GM06990 (cell line): ENCODE results near the gene HMBS.

Experiments
- DNase-seq: peaks from one replicate; pipeline ENCODE4 v3.0.0-alpha.2; 2011; ENCODE audit not compliant: insufficient read length; ENCODE audit errors: extremely low read depth
- H3K27me3 ChIP-seq: replicated peaks from 2 replicates; pipeline ENCODE4 v1.6.0; 2011; ENCODE audit warnings: low read length; ENCODE audit not compliant: control insufficient read depth, insufficient read depth
- H3K36me3 ChIP-seq: 2 replicates; pipeline ENCODE4 v1.5.1; 2011; ENCODE audit warnings: low read length; ENCODE audit not compliant: control insufficient read depth, insufficient read depth
- H3K4me3 ChIP-seq: replicated peaks from 2 replicates; pipeline ENCODE4 v1.5.1; 2011; ENCODE audit warnings: low read depth, mild to moderate bottlenecking, control low read depth, low read length
- CTCF ChIP-seq: IDR thresholded peaks from 2 replicates; pipeline ENCODE4 v1.5.1; 2011; ENCODE audit warnings: low read length, control low read depth, mild to moderate bottlenecking, inconsistent platforms; ENCODE audit not compliant: insufficient read depth, poor library complexity, severe bottlenecking

HMBS gene

GRCh38 chr11:119046489-119046888, 38.2 kb upstream of the HMBS start:
- no peak overlapping the region for H3K4me3 ChIP-seq
- peaks cover 53% of the 10 kb centered on the region for H3K36me3 ChIP-seq
- H3K27me3 ChIP-seq, result no peaks in the 10 kb centered on the region

GRCh38 chr11:119047205-119047604, 37.5 kb upstream of the HMBS start:
- no peak for DNase-seq
- Histone ChIP-seq H3K36me3 (peaks cover 61% of the 10 kb centered on the region), H3K4me3 (no peak overlapping the region), H3K27me3 (no peaks in the 10 kb centered on the region)
- no peak for TF ChIP-seq CTCF

More at GRCh38 chr11:119046489-119046888, 38.2 kb upstream of the HMBS start:
- TF ChIP-seq CTCF, result no peak
- DNase-seq, result no peak

GRCh38 chr11:119048644-119049043, 36.0 kb upstream of the HMBS start:
- TF ChIP-seq CTCF, result no peak
- Histone ChIP-seq H3K27me3 (no peaks in the 10 kb centered on the region), H3K4me3 (no peak overlapping the region), H3K36me3 (peaks cover 66% of the 10 kb centered on the region)
- no peak for DNase-seq

- no peak for DNase-seq
- H3K36me3 ChIP-seq, result peaks cover 70% of the 10 kb centered on the region
- H3K4me3 ChIP-seq, result no peak overlapping the region
- no peaks in the 10 kb centered on the region for H3K27me3 ChIP-seq
- no peak for TF ChIP-seq CTCF
Observed at GRCh38 chr11:119049081-119049480, 35.6 kb upstream of the HMBS start.

GRCh38 chr11:119051440-119052162, 33.1 kb upstream of the HMBS start:
- Histone ChIP-seq H3K4me3 (peak overlapping the region; percentile 53), H3K36me3 (peaks cover 63% of the 10 kb centered on the region), H3K27me3 (no peaks in the 10 kb centered on the region)
- TF ChIP-seq CTCF, result no peak
- peak; percentile 62 for DNase-seq

GRCh38 chr11:119052163-119052814, 32.4 kb upstream of the HMBS start:
- Histone ChIP-seq H3K27me3 (no peaks in the 10 kb centered on the region), H3K4me3 (peak overlapping the region; percentile 28; the same call in 1 of the 2 replicates), H3K36me3 (peaks cover 60% of the 10 kb centered on the region)
- no peak for DNase-seq
- no peak for TF ChIP-seq CTCF
